ENCODE results near the gene MICU1.

The MICU1 gene

DNA sequence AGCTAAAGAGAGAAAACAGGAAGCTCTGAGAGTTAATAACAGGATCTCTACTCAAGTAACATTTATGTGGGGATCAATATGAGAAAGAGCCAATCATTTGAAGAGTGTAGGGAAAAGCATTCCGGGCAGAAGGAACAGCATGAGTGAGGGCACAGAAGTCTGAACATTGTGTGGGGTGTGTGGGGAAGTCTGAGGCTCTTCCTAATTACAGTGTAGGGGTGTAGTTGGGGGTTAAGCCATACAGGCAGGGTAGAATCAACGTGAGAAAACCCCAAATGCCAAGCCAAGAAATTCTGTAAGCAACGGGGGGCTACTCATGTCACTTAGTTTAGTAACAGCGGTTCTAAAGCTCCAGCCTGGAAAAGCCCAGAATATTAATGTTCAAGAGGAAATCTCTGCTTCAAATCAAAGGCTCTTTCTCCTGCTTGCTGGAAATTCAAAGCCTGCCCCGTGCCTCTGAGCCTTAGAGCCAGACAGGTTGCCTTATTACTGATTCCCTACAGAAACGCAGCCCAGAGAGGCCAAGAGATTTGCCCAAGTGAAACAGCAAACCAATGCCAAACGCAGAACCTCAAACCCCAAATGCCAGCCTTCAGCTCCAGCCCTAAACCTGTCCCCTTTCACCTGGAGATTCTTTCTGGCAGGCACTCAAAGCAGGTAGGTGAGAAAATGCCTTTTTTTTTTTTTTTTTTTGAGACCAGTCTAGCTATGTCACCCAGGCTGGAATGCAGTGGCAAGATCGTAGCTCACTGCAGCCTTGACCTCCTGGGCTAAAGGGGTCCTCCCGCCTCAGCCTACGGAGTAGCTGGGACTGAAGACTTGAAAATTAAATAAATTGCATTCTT lies 307.2 kb downstream of the MICU1 start:
- TF ChIP-seq, protein P1, sequence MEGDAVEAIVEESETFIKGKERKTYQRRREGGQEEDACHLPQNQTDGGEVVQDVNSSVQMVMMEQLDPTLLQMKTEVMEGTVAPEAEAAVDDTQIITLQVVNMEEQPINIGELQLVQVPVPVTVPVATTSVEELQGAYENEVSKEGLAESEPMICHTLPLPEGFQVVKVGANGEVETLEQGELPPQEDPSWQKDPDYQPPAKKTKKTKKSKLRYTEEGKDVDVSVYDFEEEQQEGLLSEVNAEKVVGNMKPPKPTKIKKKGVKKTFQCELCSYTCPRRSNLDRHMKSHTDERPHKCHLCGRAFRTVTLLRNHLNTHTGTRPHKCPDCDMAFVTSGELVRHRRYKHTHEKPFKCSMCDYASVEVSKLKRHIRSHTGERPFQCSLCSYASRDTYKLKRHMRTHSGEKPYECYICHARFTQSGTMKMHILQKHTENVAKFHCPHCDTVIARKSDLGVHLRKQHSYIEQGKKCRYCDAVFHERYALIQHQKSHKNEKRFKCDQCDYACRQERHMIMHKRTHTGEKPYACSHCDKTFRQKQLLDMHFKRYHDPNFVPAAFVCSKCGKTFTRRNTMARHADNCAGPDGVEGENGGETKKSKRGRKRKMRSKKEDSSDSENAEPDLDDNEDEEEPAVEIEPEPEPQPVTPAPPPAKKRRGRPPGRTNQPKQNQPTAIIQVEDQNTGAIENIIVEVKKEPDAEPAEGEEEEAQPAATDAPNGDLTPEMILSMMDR (IDR thresholded peaks at IDR 0.05; ENCODE audit: insufficient read depth, low read length, missing control alignments) = no peak
- no peak for DNase-seq (ENCODE audit: low read depth, low spot score)
- peak overlapping the region; percentile 47 for H3K4me3 ChIP-seq (ENCODE audit: low read depth, low read length)
- ChIA-PET CTCF (interaction anchor here (0.7 to 1.3 kb wide), 4 partner anchors 9 to 422 kb away, joined by 3 to 4 read pairs (median 3); no protein-coding TSS in a partner anchor), POLR2A (interaction anchor here (0.6 to 4.6 kb wide), 5 partner anchors 11 to 300 kb away, joined by 3 to 106 read pairs (median 3); partner anchors contain the start of gene DDIT4)

Data from AG04449 (cell line).